ENCODE results near the gene TMBIM1. TPM values are rescaled to one million over a fixed set of nuclear protein-coding genes. Genes with fewer than 3 reads are reported as not detected.

Gene TMBIM1
- total RNA-seq, 2 donors from 2014 or later, result 324 to 369 TPM

GRCh38 chr2:218289639-218290315, 2.5 kb downstream of the TMBIM1 start:
- Histone ChIP-seq H3K36me3 (no peaks in the 10 kb centered on the region), H3K4me3 (peak overlapping the region; percentile 94)

DNA sequence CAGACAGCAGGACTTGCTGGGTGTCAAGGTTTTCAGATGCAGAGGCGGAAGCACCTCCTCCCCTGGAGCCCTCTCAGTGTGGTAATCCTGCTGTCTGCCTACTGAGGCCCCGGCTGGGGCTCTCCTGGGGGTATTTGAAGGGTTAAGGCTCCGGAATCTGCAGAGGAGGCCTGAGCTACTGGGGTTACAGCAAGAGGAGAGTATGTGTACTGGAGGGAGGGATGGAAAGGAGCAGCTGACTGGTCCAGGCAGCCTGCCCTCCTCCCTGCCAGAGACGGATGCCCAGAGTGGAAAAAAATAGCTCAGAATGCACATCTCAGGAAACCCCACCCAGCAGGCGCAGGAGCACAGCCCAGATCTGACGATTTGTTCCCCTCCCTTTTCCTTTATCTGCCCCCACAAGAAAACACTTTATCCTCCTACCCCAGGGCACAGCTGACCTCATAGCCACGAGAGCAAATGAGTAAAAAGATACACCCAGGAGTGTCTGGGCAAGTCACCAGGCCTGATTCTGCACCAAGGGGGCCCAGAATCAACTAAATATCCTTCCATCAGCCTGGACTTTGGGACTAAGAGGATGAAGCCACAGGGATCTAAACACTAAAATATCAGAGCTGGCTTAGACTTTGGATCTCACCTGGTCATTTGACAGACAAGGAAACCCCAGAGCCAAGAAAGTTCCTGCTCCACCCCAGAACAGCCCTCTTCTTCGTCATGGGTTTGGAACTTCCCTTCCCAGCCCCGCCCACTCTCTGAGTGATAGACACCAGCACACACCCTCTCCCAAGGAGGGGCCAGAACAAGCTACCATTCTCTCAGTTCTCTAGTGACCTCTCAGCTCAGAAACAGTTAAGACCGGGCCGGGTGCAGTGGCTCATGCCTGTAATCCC, 5.5 kb downstream of the TMBIM1 start:
- Histone ChIP-seq H3K4me1 (ENCODE audit: control insufficient read depth in 1 of 2, low read depth in 2 of 2) (peaks cover 71 to 90% of the 10 kb centered on the region in 2 donors), H3K27me3 (replicated peaks; ENCODE audit: insufficient read depth) (no peaks in the 10 kb centered on the region), H3K9me3 (no peaks in the 10 kb centered on the region), H3K36me3 (peaks cover under 1% of the 10 kb centered on the region), H3K4me3 (peak overlapping the region; percentile 63), H3K27ac (peak overlapping the region; percentile 98 to 99)
- ATAC-seq (ENCODE audit: insufficient number of reproducible peaks, low FRiP score, low read depth) (peak; percentile 77), DNase-seq (ENCODE audit: low spot score) (peak; percentile 93)
- TF ChIP-seq, protein P1, sequence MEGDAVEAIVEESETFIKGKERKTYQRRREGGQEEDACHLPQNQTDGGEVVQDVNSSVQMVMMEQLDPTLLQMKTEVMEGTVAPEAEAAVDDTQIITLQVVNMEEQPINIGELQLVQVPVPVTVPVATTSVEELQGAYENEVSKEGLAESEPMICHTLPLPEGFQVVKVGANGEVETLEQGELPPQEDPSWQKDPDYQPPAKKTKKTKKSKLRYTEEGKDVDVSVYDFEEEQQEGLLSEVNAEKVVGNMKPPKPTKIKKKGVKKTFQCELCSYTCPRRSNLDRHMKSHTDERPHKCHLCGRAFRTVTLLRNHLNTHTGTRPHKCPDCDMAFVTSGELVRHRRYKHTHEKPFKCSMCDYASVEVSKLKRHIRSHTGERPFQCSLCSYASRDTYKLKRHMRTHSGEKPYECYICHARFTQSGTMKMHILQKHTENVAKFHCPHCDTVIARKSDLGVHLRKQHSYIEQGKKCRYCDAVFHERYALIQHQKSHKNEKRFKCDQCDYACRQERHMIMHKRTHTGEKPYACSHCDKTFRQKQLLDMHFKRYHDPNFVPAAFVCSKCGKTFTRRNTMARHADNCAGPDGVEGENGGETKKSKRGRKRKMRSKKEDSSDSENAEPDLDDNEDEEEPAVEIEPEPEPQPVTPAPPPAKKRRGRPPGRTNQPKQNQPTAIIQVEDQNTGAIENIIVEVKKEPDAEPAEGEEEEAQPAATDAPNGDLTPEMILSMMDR (IDR thresholded peaks at IDR 0.05), result no peak

More at GRCh38 chr2:218289639-218290315, 2.5 kb downstream of the TMBIM1 start:
- ATAC-seq (ENCODE audit: insufficient number of reproducible peaks, low FRiP score, low read depth) (no peak), DNase-seq (ENCODE audit: low spot score) (no peak)
- TF ChIP-seq, protein P1 (IDR thresholded peaks at IDR 0.05), result no peak
- H3K27me3 ChIP-seq (replicated peaks; ENCODE audit: insufficient read depth), result no peaks in the 10 kb centered on the region
- H3K9me3 ChIP-seq, result no peaks in the 10 kb centered on the region
- peak overlapping the region; percentile 96 to 99 for H3K27ac ChIP-seq
- H3K4me1 ChIP-seq (ENCODE audit: control insufficient read depth in 1 of 2, low read depth in 2 of 2), result peaks cover 57 to 83% of the 10 kb centered on the region in 2 donors

DNA sequence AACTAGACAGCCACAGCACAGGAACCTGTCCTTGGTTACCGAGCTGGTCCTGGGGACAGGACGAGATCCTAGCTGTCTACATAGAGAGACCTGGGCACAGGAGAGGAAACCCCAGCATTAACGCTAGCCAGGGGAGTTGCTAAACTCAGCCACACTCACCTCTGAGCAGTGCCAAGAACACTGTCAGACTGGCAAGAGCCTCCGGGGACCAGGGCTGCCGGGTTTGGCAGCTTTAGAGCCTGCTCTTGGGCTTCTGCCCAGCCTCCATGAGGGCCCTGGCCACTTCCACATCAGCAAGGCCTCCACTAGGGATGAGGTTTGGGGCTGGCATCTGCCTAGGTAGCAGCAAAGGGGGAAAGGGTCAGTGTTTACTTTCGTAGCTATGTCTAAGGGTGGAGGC, 6.7 kb downstream of the TMBIM1 start:
- Histone ChIP-seq H3K4me1 (ENCODE audit: control insufficient read depth in 1 of 2, low read depth in 2 of 2) (peaks cover 79 to 94% of the 10 kb centered on the region in 2 donors), H3K27me3 (replicated peaks; ENCODE audit: insufficient read depth) (no peaks in the 10 kb centered on the region), H3K9me3 (no peaks in the 10 kb centered on the region), H3K4me3 (peak overlapping the region; percentile 63), H3K27ac (peak overlapping the region; percentile 98 to 99), H3K36me3 (peaks cover 12% of the 10 kb centered on the region)
- DNase-seq (ENCODE audit: low spot score), result peak; percentile 69
- TF ChIP-seq, protein P1 (IDR thresholded peaks at IDR 0.05), result no peak
- ATAC-seq (ENCODE audit: insufficient number of reproducible peaks, low FRiP score, low read depth), result peak; percentile 18

GRCh38 chr2:218284106-218284811, 8.0 kb downstream of the TMBIM1 start:
- Histone ChIP-seq H3K4me1 (ENCODE audit: control insufficient read depth in 1 of 2, low read depth in 2 of 2) (peaks cover 68 to 91% of the 10 kb centered on the region in 2 donors), H3K27me3 (replicated peaks; ENCODE audit: insufficient read depth) (no peaks in the 10 kb centered on the region), H3K4me3 (peak overlapping the region; percentile 67), H3K9me3 (no peaks in the 10 kb centered on the region), H3K27ac (peak overlapping the region; percentile 98 to 99), H3K36me3 (peaks cover 26% of the 10 kb centered on the region)
- ATAC-seq (ENCODE audit: insufficient number of reproducible peaks, low FRiP score, low read depth) (no peak), DNase-seq (ENCODE audit: low spot score) (no peak)
- TF ChIP-seq, protein P1 (IDR thresholded peaks at IDR 0.05), result no peak

Data from thoracic aorta (tissue), 2 donors.